ENCODE measurements around the gene CRTAC1.

DNA sequence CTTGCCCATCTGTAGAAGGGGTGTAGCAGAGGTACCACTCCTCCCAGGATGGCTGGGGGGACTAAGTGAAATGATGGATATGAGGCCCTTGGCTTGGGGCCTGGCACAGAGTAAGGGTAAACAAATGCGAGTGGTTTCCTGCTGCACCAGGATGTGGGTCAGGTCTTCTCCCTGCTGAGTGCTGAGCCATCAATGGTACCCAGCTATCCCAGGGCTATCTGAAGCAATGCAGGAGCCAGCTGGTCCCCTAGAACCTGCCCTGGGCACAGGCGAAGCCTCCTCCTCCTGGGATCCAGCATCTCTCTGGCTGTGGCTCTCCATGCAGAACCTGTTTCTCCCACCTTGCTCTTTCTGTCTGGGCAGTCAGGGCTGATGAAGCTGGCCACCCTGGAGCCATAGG, 201.7 kb downstream of the CRTAC1 start:
- no peak for TF ChIP-seq POLR2A (IDR thresholded peaks at IDR 0.05; ENCODE audit: low read depth, low read length)
- TF ChIP-seq, protein P1, sequence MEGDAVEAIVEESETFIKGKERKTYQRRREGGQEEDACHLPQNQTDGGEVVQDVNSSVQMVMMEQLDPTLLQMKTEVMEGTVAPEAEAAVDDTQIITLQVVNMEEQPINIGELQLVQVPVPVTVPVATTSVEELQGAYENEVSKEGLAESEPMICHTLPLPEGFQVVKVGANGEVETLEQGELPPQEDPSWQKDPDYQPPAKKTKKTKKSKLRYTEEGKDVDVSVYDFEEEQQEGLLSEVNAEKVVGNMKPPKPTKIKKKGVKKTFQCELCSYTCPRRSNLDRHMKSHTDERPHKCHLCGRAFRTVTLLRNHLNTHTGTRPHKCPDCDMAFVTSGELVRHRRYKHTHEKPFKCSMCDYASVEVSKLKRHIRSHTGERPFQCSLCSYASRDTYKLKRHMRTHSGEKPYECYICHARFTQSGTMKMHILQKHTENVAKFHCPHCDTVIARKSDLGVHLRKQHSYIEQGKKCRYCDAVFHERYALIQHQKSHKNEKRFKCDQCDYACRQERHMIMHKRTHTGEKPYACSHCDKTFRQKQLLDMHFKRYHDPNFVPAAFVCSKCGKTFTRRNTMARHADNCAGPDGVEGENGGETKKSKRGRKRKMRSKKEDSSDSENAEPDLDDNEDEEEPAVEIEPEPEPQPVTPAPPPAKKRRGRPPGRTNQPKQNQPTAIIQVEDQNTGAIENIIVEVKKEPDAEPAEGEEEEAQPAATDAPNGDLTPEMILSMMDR (IDR thresholded peaks at IDR 0.05 in 2 of 3, conservative IDR thresholded peaks at IDR 0.05 in 1 of 3; ENCODE audit: control insufficient read depth in 2 of 3, extremely low read depth in 1 of 3, insufficient read depth in 1 of 3, low read depth in 3 of 3, low read length in 3 of 3), result no peak

Data from GM12878 (cell line).